C4-2B (cell line): ENCODE data around the gene LGR6.

Experiments
- ZFX ChIP-seq: fragments of 450-650 bp; IDR thresholded peaks from 2 replicates; pipeline ENCODE4 v1.6.1; 2017
- TF ChIP-seq, protein P1 (sequence below): fragments of 450-650 bp; conservative IDR thresholded peaks from 2 replicates; pipeline ENCODE4 v1.5.1; 2017; ENCODE audit warnings: mild to moderate bottlenecking

DNA sequence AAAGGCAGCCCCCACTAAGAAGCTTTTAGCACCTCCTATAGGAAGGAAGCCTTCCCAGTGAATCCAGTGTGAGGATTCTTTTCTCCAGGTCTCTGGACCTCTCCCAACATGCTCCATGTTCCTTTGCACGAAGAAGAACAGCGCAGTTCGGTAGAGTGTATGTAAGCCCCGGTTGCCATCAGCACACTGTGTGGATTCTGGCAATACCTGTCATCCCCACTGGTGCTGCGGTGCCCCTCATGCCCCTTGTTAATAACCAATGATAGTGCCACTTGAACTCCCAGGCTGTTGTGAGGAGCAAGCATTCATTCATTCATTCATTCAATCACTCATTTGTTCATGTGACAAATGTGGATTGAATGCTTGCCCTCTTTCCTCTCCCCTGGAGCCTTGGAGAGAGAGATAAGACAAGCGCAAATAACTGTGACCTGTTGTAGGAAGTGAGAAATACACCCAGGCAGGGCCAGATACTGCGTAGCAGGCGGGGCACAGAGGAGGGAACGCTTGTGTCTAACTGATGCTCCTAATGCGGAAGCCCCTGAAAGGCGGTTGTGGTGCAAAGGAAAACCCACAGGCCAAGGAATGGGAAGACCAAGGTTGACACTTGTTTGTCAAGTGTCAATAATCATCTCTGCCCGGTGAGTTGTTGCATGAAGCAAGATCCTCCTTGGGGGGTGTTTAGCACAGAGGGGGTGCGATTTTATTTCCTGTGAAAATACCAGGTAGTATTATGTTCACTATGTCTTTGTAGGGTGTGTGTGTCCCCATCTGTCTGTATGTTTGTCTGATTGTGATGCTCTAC, 9.8 kb downstream of the LGR6 start:
- TF ChIP-seq, protein P1, sequence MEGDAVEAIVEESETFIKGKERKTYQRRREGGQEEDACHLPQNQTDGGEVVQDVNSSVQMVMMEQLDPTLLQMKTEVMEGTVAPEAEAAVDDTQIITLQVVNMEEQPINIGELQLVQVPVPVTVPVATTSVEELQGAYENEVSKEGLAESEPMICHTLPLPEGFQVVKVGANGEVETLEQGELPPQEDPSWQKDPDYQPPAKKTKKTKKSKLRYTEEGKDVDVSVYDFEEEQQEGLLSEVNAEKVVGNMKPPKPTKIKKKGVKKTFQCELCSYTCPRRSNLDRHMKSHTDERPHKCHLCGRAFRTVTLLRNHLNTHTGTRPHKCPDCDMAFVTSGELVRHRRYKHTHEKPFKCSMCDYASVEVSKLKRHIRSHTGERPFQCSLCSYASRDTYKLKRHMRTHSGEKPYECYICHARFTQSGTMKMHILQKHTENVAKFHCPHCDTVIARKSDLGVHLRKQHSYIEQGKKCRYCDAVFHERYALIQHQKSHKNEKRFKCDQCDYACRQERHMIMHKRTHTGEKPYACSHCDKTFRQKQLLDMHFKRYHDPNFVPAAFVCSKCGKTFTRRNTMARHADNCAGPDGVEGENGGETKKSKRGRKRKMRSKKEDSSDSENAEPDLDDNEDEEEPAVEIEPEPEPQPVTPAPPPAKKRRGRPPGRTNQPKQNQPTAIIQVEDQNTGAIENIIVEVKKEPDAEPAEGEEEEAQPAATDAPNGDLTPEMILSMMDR: no peak
- no peak for TF ChIP-seq ZFX
